Neural progenitor cell (in vitro differentiated cells): ENCODE measurements around the gene MBP. TPM values are rescaled to one million over a fixed set of nuclear protein-coding genes. Genes with fewer than 3 reads are reported as not detected.

Experiments used
- DNase-seq: peaks from one replicate; pipeline ENCODE4 v3.0.0-alpha.2; 2016; ENCODE audit warnings: low spot score
- H2AFZ ChIP-seq: fragments of 200-600 bp; sonication (generic); replicated peaks from 2 replicates; pipeline ENCODE4 v1.6.1; 2016; ENCODE audit warnings: antibody characterized with exemption
- H3F3A ChIP-seq: fragments of 200-600 bp; sonication (generic); 2 replicates; pipeline ENCODE4 v1.6.1; 2016; ENCODE audit warnings: antibody characterized with exemption, low read depth
- H3K27ac ChIP-seq: fragments of 200-600 bp; sonication (generic); 2 replicates; pipeline ENCODE4 v1.5.1; 2016; ENCODE audit warnings: mild to moderate bottlenecking
- H3K27me3 ChIP-seq: fragments of 200-600 bp; sonication (generic); 2 replicates; pipeline ENCODE4 v1.6.1; 2016; ENCODE audit warnings: mild to moderate bottlenecking, moderate library complexity
- H3K36me3 ChIP-seq: fragments of 200-600 bp; sonication (generic); 2 replicates; pipeline ENCODE4 v1.5.1; 2016
- H3K4me1 ChIP-seq: fragments of 200-600 bp; sonication (generic); 2 replicates; pipeline ENCODE4 v1.6.1; 2016; ENCODE audit warnings: mixed run types
- H3K4me2 ChIP-seq: fragments of 200-600 bp; sonication (generic); 2 replicates; pipeline ENCODE4 v1.6.1; 2016
- H3K4me3 ChIP-seq: fragments of 200-600 bp; sonication (generic); 2 replicates; pipeline ENCODE4 v1.5.1; 2016
- H3K79me2 ChIP-seq: fragments of 200-600 bp; sonication (generic); 2 replicates; pipeline ENCODE4 v1.6.1; 2016; ENCODE audit warnings: low read depth
- H3K9ac ChIP-seq: fragments of 200-600 bp; sonication (generic); 2 replicates; pipeline ENCODE4 v1.6.1; 2016
- H3K9me3 ChIP-seq: fragments of 200-600 bp; sonication (generic); 2 replicates; pipeline ENCODE4 v1.5.1; 2016; ENCODE audit warnings: low read depth
- H4K20me1 ChIP-seq: fragments of 200-600 bp; sonication (generic); 2 replicates; pipeline ENCODE4 v1.6.1; 2016; ENCODE audit warnings: low read depth
- H3K27ac Mint-ChIP-seq: 3 replicates; pipeline ENCODE4 v1.8.0; 2021; ENCODE audit warnings: mixed read lengths
- H3K27me3 Mint-ChIP-seq: 2 replicates; pipeline ENCODE4 v1.8.0; 2022; ENCODE audit warnings: low read depth, mild to moderate bottlenecking, inconsistent platforms, moderate library complexity, mixed read lengths; ENCODE audit not compliant: insufficient read depth
- H3K36me3 Mint-ChIP-seq: 3 replicates; pipeline ENCODE4 v1.8.0; 2021; ENCODE audit warnings: mixed read lengths
- H3K4me1 Mint-ChIP-seq: 3 replicates; pipeline ENCODE4 v1.8.0; 2021; ENCODE audit warnings: mixed read lengths
- H3K4me3 Mint-ChIP-seq: 3 replicates; pipeline ENCODE4 v1.8.0; 2021; ENCODE audit warnings: mild to moderate bottlenecking, moderate library complexity, mixed read lengths
- H3K9me3 Mint-ChIP-seq: 3 replicates; pipeline ENCODE4 v1.8.0; 2020; ENCODE audit warnings: mixed read lengths
- EZH2 ChIP-seq: fragments of 200-600 bp; sonication (generic); IDR thresholded peaks from 2 replicates; pipeline ENCODE4 v1.6.1; 2017; ENCODE audit warnings: antibody characterized with exemption, mild to moderate bottlenecking, moderate library complexity
- EZH2phosphoT487 ChIP-seq: fragments of 200-600 bp; sonication (generic); IDR thresholded peaks from 2 replicates; pipeline ENCODE4 v1.6.1; 2017; ENCODE audit warnings: antibody characterized with exemption
- total RNA-seq: library from RNA; depleted of rRNA; stranded (reverse); fragments of >200 nt; gene quantifications from 2 replicates; pipeline ENCODE4 v1.2.3, GENCODE V29; 2015; ENCODE audit warnings: low replicate concordance
- TF ChIP-seq, protein P1 (sequence below): fragments of 200-600 bp; sonication (generic); IDR thresholded peaks from 2 replicates; pipeline ENCODE4 v1.5.1; 2017; ENCODE audit warnings: antibody characterized with exemption, mild to moderate bottlenecking

MBP gene
- total RNA-seq, 1 donor from 2014 or later: 0.64 TPM

DNA sequence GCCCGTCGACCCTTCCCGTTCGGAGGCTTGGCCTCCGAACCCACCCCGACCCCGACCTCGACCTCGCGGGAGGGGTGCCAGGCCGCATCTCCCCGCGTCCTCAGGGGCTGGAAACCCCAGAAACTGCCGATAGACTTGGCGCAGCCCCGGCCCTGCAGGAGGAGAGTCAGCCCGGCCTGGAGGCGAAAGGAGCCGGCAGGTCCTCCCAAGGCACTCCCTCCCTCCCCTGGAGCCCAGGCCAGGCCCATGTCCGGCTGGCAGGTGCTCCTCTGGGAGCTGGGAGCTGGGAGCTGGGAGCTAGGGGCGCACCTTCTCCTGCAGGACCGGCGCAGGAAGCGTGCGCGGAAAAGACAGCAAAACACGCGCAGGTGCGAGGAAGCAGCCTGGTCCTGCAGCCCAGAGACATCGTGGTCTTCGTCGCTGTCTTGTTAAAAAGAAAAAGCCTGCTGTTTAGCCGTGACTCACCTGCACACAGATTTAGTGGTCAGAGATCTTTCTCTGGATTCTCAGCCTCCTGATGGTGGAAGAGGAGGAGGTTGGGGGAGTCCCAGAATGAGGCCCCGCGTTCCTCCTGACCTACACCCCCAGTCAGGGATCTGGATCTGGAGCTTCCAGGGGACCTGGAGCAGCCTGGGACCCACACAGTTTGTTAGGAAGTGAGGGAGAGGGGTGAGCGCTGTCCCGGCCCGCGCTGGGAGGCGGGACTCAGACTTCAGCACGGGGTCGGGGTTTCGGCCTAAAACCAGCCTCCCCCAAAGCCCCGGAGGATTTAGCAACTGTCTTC, 660 bp upstream of the MBP start:
- H3K4me2 ChIP-seq: peak overlapping the region; percentile 97
- peaks cover 10% of the 10 kb centered on the region for H3K4me1 ChIP-seq
- H3K27me3 ChIP-seq: peaks cover 74% of the 10 kb centered on the region
- H3K27ac ChIP-seq: no peak overlapping the region
- peaks cover 4% of the 10 kb centered on the region for H4K20me1 ChIP-seq
- Mint-ChIP-seq H3K27ac (peak overlapping the region; percentile 69), H3K36me3 (no peaks in the 10 kb centered on the region), H3K4me3 (peak overlapping the region; percentile 75), H3K27me3 (peaks cover 45% of the 10 kb centered on the region), H3K4me1 (peaks cover 15% of the 10 kb centered on the region), H3K9me3 (no peaks in the 10 kb centered on the region)
- peak; percentile 52 for DNase-seq
- H3K9me3 ChIP-seq: no peaks in the 10 kb centered on the region
- peaks cover 16% of the 10 kb centered on the region for H3F3A ChIP-seq
- H3K9ac ChIP-seq: no peak overlapping the region
- peak overlapping the region; percentile 79 for H3K4me3 ChIP-seq
- H3K79me2 ChIP-seq: no peaks in the 10 kb centered on the region
- TF ChIP-seq EZH2phosphoT487 (peak; percentile 75), EZH2 (peak; percentile 74)
- TF ChIP-seq, protein P1, sequence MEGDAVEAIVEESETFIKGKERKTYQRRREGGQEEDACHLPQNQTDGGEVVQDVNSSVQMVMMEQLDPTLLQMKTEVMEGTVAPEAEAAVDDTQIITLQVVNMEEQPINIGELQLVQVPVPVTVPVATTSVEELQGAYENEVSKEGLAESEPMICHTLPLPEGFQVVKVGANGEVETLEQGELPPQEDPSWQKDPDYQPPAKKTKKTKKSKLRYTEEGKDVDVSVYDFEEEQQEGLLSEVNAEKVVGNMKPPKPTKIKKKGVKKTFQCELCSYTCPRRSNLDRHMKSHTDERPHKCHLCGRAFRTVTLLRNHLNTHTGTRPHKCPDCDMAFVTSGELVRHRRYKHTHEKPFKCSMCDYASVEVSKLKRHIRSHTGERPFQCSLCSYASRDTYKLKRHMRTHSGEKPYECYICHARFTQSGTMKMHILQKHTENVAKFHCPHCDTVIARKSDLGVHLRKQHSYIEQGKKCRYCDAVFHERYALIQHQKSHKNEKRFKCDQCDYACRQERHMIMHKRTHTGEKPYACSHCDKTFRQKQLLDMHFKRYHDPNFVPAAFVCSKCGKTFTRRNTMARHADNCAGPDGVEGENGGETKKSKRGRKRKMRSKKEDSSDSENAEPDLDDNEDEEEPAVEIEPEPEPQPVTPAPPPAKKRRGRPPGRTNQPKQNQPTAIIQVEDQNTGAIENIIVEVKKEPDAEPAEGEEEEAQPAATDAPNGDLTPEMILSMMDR: no peak
- H2AFZ ChIP-seq: peak overlapping the region; percentile 99
- no peaks in the 10 kb centered on the region for H3K36me3 ChIP-seq

DNA sequence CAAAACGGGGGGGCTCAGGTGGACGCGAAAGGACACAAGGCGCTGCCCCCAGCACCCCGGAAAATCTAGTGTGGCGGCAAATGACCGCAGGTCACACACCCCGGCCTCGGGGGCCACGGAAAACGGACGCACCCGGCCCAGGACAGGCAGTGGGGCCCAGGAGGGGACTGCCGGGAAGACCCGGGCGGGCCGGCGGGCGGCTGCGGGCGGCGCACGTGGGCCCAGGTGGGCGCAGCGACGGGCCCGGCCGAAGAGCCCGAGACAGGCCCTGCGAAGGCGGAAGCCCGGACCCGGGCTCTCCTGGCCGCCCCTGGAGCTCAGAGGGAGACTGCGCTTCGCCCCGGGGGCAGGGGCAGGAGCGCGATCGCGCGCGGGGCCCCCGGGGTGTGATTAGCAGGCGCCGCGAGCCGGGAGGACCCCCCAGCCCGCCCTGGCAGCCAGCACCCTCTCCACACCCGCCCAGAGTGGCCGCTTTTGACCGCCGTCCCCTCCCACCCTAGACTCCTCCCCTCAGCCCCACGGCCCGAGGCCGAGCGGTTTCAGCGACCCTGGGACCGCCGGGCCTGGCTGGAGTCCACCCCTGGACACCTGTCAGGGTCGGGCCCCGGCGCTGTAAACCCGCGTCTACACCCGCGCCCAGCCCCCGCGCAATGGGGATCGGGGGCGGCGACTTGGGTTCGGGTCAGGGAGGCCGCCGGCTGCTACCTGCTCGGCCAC, 773 bp downstream of the MBP start:
- Mint-ChIP-seq H3K9me3 (no peaks in the 10 kb centered on the region), H3K4me3 (peak overlapping the region; percentile 85), H3K27me3 (peaks cover 45% of the 10 kb centered on the region), H3K27ac (no peak overlapping the region), H3K4me1 (peaks cover 15% of the 10 kb centered on the region), H3K36me3 (no peaks in the 10 kb centered on the region)
- peaks cover 4% of the 10 kb centered on the region for H4K20me1 ChIP-seq
- no peaks in the 10 kb centered on the region for H3K36me3 ChIP-seq
- peaks cover 16% of the 10 kb centered on the region for H3F3A ChIP-seq
- TF ChIP-seq EZH2phosphoT487 (peak; percentile 41), EZH2 (peak; percentile 73)
- TF ChIP-seq, protein P1: no peak
- peak overlapping the region; percentile 79 for H3K4me3 ChIP-seq
- H3K27ac ChIP-seq: no peak overlapping the region
- DNase-seq: peak; percentile 45
- peaks cover 10% of the 10 kb centered on the region for H3K4me1 ChIP-seq
- H2AFZ ChIP-seq: peak overlapping the region; percentile 99
- peak overlapping the region; percentile 97 for H3K4me2 ChIP-seq
- no peaks in the 10 kb centered on the region for H3K79me2 ChIP-seq
- peaks cover 77% of the 10 kb centered on the region for H3K27me3 ChIP-seq
- no peaks in the 10 kb centered on the region for H3K9me3 ChIP-seq
- H3K9ac ChIP-seq: no peak overlapping the region

DNA sequence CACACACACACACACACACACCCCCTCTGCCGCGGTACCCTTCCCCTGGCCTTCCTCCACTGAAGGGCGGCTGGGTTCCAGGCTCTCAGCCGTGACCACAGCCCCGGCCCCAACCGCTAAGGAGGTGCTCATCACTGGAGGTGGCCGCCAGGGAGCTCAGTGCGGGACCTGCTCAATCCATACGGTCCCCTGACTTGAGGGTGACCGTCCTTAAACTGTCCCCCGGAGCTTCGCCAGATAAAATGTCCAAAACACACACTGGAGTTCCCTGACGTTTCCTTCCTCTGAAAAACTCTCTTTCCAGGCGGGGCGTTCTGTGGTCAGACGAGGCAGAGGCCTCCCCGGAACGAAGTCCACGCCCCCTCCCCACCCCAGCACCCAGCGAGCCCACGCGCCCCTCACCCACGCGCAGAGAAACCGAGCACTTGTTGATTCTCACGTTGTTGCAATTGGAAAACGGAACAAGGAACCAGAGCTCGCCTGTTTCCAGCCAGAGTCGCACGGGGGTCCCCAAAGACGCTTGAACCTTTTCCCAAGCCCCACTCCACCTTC, 1.4 kb downstream of the MBP start:
- Histone ChIP-seq H3K4me1 (peaks cover 10% of the 10 kb centered on the region), H3F3A (peaks cover 16% of the 10 kb centered on the region), H3K27me3 (peaks cover 77% of the 10 kb centered on the region), H3K79me2 (no peaks in the 10 kb centered on the region), H3K4me3 (peak overlapping the region; percentile 79), H3K36me3 (no peaks in the 10 kb centered on the region), H3K4me2 (peak overlapping the region; percentile 97), H2AFZ (peak overlapping the region; percentile 99), H3K9ac (no peak overlapping the region), H4K20me1 (peaks cover 4% of the 10 kb centered on the region), H3K27ac (no peak overlapping the region), H3K9me3 (no peaks in the 10 kb centered on the region)
- H3K27ac Mint-ChIP-seq: no peak overlapping the region
- DNase-seq: peak; percentile 19
- no peaks in the 10 kb centered on the region for H3K36me3 Mint-ChIP-seq
- H3K4me1 Mint-ChIP-seq: peaks cover 15% of the 10 kb centered on the region
- TF ChIP-seq EZH2phosphoT487 (no peak), EZH2 (no peak)
- TF ChIP-seq, protein P1: no peak
- H3K27me3 Mint-ChIP-seq: peaks cover 45% of the 10 kb centered on the region
- H3K4me3 Mint-ChIP-seq: peak overlapping the region; percentile 85
- H3K9me3 Mint-ChIP-seq: no peaks in the 10 kb centered on the region
